SW480 (cell line): ENCODE results near the gene SPATA18.
"Not testable (repeated sequence)": the region's sequence is repeated elsewhere in the genome, so short reads cannot be mapped to it uniquely, and the experiment has no call there.

Experiments used
- DNase-seq: peaks from one replicate; pipeline ENCODE4 v3.0.0-alpha.2; 2016; ENCODE audit warnings: low spot score

The SPATA18 gene

GRCh38 chr4:52106191-52106590 is 55.1 kb downstream of the SPATA18 start:
- no peak for DNase-seq

- DNase-seq: no peak
Observed at GRCh38 chr4:52106660-52107059, 55.6 kb downstream of the SPATA18 start.

- no peak for DNase-seq
Observed at GRCh38 chr4:52107336-52107735, 56.2 kb downstream of the SPATA18 start.

- no peak for DNase-seq
Observed at GRCh38 chr4:52107745-52108144, 56.6 kb downstream of the SPATA18 start.

GRCh38 chr4:52110171-52110570 is 59.1 kb downstream of the SPATA18 start:
- no peak for DNase-seq

GRCh38 chr4:52111995-52112394 is 60.9 kb downstream of the SPATA18 start:
- no peak for DNase-seq

GRCh38 chr4:52112411-52112810 is 61.3 kb downstream of the SPATA18 start:
- DNase-seq: no peak

GRCh38 chr4:52116641-52117040 is 65.5 kb downstream of the SPATA18 start:
- DNase-seq: no peak

- DNase-seq: no peak
Observed at GRCh38 chr4:52126226-52126625, 75.1 kb downstream of the SPATA18 start.

- no peak for DNase-seq
Observed at GRCh38 chr4:52126966-52127365, 75.9 kb downstream of the SPATA18 start.

- no peak for DNase-seq
Observed at GRCh38 chr4:52135171-52135570, 84.1 kb downstream of the SPATA18 start.

GRCh38 chr4:52137152-52137551 is 86.0 kb downstream of the SPATA18 start:
- not testable (repeated sequence) for DNase-seq

GRCh38 chr4:52142816-52143215 is 91.7 kb downstream of the SPATA18 start:
- no peak for DNase-seq

GRCh38 chr4:52143815-52144214 is 92.7 kb downstream of the SPATA18 start:
- no peak for DNase-seq

GRCh38 chr4:52144372-52144771 is 93.3 kb downstream of the SPATA18 start:
- no peak for DNase-seq
